ENCODE measurements around the gene BCORL1.

DNA sequence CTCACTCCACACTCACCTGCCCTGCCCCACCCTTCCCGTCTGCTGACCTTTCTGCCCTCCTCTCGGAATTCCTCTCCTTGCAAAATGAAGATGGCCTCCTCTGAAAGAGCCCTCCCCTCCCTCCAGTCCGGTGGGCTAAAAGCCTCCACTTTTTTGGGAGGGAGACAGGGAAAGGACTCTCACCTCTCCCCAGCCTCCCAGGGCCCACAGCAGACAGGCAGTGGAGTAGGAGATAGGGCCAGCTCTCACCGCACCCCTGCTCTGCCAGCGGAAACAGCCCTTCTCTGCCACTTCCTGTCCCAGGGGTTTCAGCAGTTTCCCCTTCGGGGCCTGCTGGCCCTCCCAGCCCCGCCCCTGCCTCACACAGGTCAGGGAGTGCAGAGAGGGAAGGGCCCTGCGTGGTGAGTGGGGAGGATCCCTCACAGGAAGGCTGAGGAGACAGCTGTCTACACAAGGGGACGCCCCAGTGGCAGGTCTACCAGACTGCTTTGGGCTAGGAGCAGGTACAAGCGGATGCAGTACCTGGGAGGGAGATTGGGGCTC is 109.6 kb downstream of the BCORL1 start:
- TF ChIP-seq, protein P1, sequence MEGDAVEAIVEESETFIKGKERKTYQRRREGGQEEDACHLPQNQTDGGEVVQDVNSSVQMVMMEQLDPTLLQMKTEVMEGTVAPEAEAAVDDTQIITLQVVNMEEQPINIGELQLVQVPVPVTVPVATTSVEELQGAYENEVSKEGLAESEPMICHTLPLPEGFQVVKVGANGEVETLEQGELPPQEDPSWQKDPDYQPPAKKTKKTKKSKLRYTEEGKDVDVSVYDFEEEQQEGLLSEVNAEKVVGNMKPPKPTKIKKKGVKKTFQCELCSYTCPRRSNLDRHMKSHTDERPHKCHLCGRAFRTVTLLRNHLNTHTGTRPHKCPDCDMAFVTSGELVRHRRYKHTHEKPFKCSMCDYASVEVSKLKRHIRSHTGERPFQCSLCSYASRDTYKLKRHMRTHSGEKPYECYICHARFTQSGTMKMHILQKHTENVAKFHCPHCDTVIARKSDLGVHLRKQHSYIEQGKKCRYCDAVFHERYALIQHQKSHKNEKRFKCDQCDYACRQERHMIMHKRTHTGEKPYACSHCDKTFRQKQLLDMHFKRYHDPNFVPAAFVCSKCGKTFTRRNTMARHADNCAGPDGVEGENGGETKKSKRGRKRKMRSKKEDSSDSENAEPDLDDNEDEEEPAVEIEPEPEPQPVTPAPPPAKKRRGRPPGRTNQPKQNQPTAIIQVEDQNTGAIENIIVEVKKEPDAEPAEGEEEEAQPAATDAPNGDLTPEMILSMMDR (IDR thresholded peaks at IDR 0.05): no peak
- TF ChIP-seq POLR2A (IDR thresholded peaks at IDR 0.05): no peak
